NOMO-1 treated with dmso at 0.1 percent for 144 hours (cell line): ENCODE data around the gene TMEM132C.

Source experiments
- DNase-seq: peaks from one replicate; lab custom pipeline; 2025; ENCODE audit not compliant: unreplicated experiment; lab: John Stamatoyannopoulos, UW

The TMEM132C gene

GRCh38 chr12:128286970-128287369 is 20.0 kb downstream of the TMEM132C start:
- no peak for DNase-seq

- DNase-seq = no peak
These were observed 21.4 kb downstream of the TMEM132C start for GRCh38 chr12:128288357-128288756.

- DNase-seq = no peak
These were observed 21.9 kb downstream of the TMEM132C start for GRCh38 chr12:128288896-128289295.

GRCh38 chr12:128290938-128291337 is 24.0 kb downstream of the TMEM132C start:
- DNase-seq = no peak

- DNase-seq = no peak
These were observed 31.2 kb downstream of the TMEM132C start for GRCh38 chr12:128298091-128298748.

GRCh38 chr12:128305336-128305892 is 38.4 kb downstream of the TMEM132C start:
- no peak for DNase-seq

GRCh38 chr12:128307791-128308190 is 40.8 kb downstream of the TMEM132C start:
- DNase-seq = no peak

- DNase-seq = no peak
These were observed 45.7 kb downstream of the TMEM132C start for GRCh38 chr12:128312661-128313060.

GRCh38 chr12:128313931-128314330 is 47.0 kb downstream of the TMEM132C start:
- DNase-seq = no peak

- no peak for DNase-seq
These were observed 47.6 kb downstream of the TMEM132C start for GRCh38 chr12:128314611-128315010.

GRCh38 chr12:128316078-128316477 is 49.1 kb downstream of the TMEM132C start:
- DNase-seq = no peak

GRCh38 chr12:128316973-128317526 is 50.1 kb downstream of the TMEM132C start:
- no peak for DNase-seq

GRCh38 chr12:128318341-128318740 is 51.4 kb downstream of the TMEM132C start:
- no peak for DNase-seq

- DNase-seq = no peak
These were observed 52.0 kb downstream of the TMEM132C start for GRCh38 chr12:128318946-128319345.

GRCh38 chr12:128322341-128322740 is 55.4 kb downstream of the TMEM132C start:
- DNase-seq = no peak

- DNase-seq = no peak
These were observed 56.4 kb downstream of the TMEM132C start for GRCh38 chr12:128323145-128323920.

GRCh38 chr12:128325646-128326045 is 58.7 kb downstream of the TMEM132C start:
- DNase-seq = no peak

GRCh38 chr12:128326406-128326805 is 59.4 kb downstream of the TMEM132C start:
- no peak for DNase-seq

GRCh38 chr12:128328961-128329360 is 62.0 kb downstream of the TMEM132C start:
- no peak for DNase-seq

GRCh38 chr12:128336204-128337070 is 69.5 kb downstream of the TMEM132C start:
- no peak for DNase-seq

- DNase-seq = no peak
These were observed 70.0 kb downstream of the TMEM132C start for GRCh38 chr12:128337071-128337345.
